Measurements from ENCODE around the gene CACNG4.

Gene CACNG4

GRCh38 chr17:66976379-66976663 is 11.8 kb downstream of the CACNG4 start:
- no peak for TF ChIP-seq CTCF (conservative IDR thresholded peaks at IDR 0.05; ENCODE audit: low read depth)
- ChIA-PET POLR2A (ENCODE audit: low non-redundant PET) (no interaction called here), CTCF (no interaction called here)
- H3K27ac ChIP-seq: no peak overlapping the region
- DNase-seq (ENCODE audit: low spot score): no peak

- POLR2A ChIA-PET (ENCODE audit: low non-redundant PET): no interaction called here
- CTCF ChIA-PET: no interaction called here
- no peak for DNase-seq (ENCODE audit: low spot score)
- TF ChIP-seq CTCF (conservative IDR thresholded peaks at IDR 0.05; ENCODE audit: low read depth): no peak
- no peak overlapping the region for H3K27ac ChIP-seq
Observed at GRCh38 chr17:66976781-66977201, 12.3 kb downstream of the CACNG4 start.

- ChIA-PET CTCF (no interaction called here), POLR2A (ENCODE audit: low non-redundant PET) (no interaction called here)
- H3K27ac ChIP-seq: no peak overlapping the region
- no peak for TF ChIP-seq CTCF (conservative IDR thresholded peaks at IDR 0.05; ENCODE audit: low read depth)
- DNase-seq (ENCODE audit: low spot score): no peak
Observed at GRCh38 chr17:66978514-66979061, 14.1 kb downstream of the CACNG4 start.

GRCh38 chr17:66980896-66981295 is 16.4 kb downstream of the CACNG4 start:
- no peak for DNase-seq (ENCODE audit: low spot score)
- no peak for TF ChIP-seq CTCF (conservative IDR thresholded peaks at IDR 0.05; ENCODE audit: low read depth)
- CTCF ChIA-PET: interaction anchor here (0.7 kb wide), 2 partner anchors 21 to 161 kb away, joined by 3 read pairs; no protein-coding TSS in a partner anchor
- H3K27ac ChIP-seq: peak overlapping the region; percentile 56; the same call in 1 of the 2 replicates
- POLR2A ChIA-PET (ENCODE audit: low non-redundant PET): no interaction called here

GRCh38 chr17:66981983-66982508 is 17.5 kb downstream of the CACNG4 start:
- POLR2A ChIA-PET (ENCODE audit: low non-redundant PET): no interaction called here
- no peak overlapping the region for H3K27ac ChIP-seq
- CTCF ChIA-PET: no interaction called here
- no peak for DNase-seq (ENCODE audit: low spot score)
- no peak for TF ChIP-seq CTCF (conservative IDR thresholded peaks at IDR 0.05; ENCODE audit: low read depth)

GRCh38 chr17:66983414-66984021 is 19.0 kb downstream of the CACNG4 start:
- CTCF ChIA-PET: interaction anchor here (0.6 to 0.7 kb wide), 2 partner anchors 260 to 271 kb away, joined by 3 read pairs; no protein-coding TSS in a partner anchor

More at GRCh38 chr17:66983414-66984021, 19.0 kb downstream of the CACNG4 start:
- POLR2A ChIA-PET (ENCODE audit: low non-redundant PET): no interaction called here
- no peak for TF ChIP-seq CTCF (conservative IDR thresholded peaks at IDR 0.05; ENCODE audit: low read depth)
- peak overlapping the region; percentile 16; the same call in 1 of the 2 replicates for H3K27ac ChIP-seq
- no peak for DNase-seq (ENCODE audit: low spot score)

All from RWPE1 (cell line).